CD4-positive, alpha-beta T cell treated with Interleukin-17A for 1 hour (primary cell): Measurements from ENCODE around the gene CSH2.
"Not testable (repeated sequence)": the region's sequence is repeated elsewhere in the genome, so short reads cannot be mapped to it uniquely, and the experiment has no call there.

Experiments used
- DNase-seq: peaks from one replicate; pipeline ENCODE4 v3.0.0-alpha.2; 2020

The CSH2 gene

GRCh38 chr17:63873577-63873976 is at the start of gene CSH2:
CSH2 (minus strand) TSS chr17:63873677; CDS start chr17:63873614, 63 bp downstream.
- not testable (repeated sequence) for DNase-seq

GRCh38 chr17:63922402-63922801 is 48.9 kb upstream of the CSH2 start:
- not testable (repeated sequence) for DNase-seq

- not testable (repeated sequence) for DNase-seq
These were observed 47.3 kb upstream of the CSH2 start for GRCh38 chr17:63920779-63921178.

- DNase-seq, result not testable (repeated sequence)
These were observed 46.6 kb upstream of the CSH2 start for GRCh38 chr17:63920050-63920449.

GRCh38 chr17:63919311-63919723 is 45.8 kb upstream of the CSH2 start:
- peak; percentile 84 for DNase-seq

GRCh38 chr17:63918789-63919305 is 45.4 kb upstream of the CSH2 start, which contains the start of gene GH1:
GH1 (minus strand) TSS chr17:63918839; CDS start chr17:63918776, 63 bp downstream.
- DNase-seq, result not testable (repeated sequence)

GRCh38 chr17:63918305-63918704 is 44.8 kb upstream of the CSH2 start:
- no peak for DNase-seq

GRCh38 chr17:63917646-63918045 is 44.2 kb upstream of the CSH2 start:
- DNase-seq, result no peak

GRCh38 chr17:63917206-63917605 is 43.7 kb upstream of the CSH2 start:
- not testable (repeated sequence) for DNase-seq

- DNase-seq, result no peak
These were observed 43.2 kb upstream of the CSH2 start for GRCh38 chr17:63916566-63917185.

- not testable (repeated sequence) for DNase-seq
These were observed 42.3 kb upstream of the CSH2 start for GRCh38 chr17:63915753-63916152.

- no peak for DNase-seq
These were observed 41.0 kb upstream of the CSH2 start for GRCh38 chr17:63914471-63914870.

GRCh38 chr17:63911657-63912100 is 38.2 kb upstream of the CSH2 start:
- DNase-seq, result peak; percentile 70

GRCh38 chr17:63911041-63911635 is 37.7 kb upstream of the CSH2 start, which contains the start of gene CSHL1:
CSHL1 (minus strand) TSS chr17:63911258; CDS start chr17:63911196, 62 bp downstream.
- DNase-seq, result no peak

GRCh38 chr17:63910096-63910495 is 36.6 kb upstream of the CSH2 start:
- DNase-seq, result no peak

- DNase-seq, result not testable (repeated sequence)
These were observed 36.1 kb upstream of the CSH2 start for GRCh38 chr17:63909586-63909985.

GRCh38 chr17:63907161-63907778 is 33.8 kb upstream of the CSH2 start:
- DNase-seq, result not testable (repeated sequence)

GRCh38 chr17:63904796-63905195 is 31.3 kb upstream of the CSH2 start:
- not testable (repeated sequence) for DNase-seq

- DNase-seq, result peak; percentile 66
These were observed 30.3 kb upstream of the CSH2 start for GRCh38 chr17:63903787-63904201.

- not testable (repeated sequence) for DNase-seq
These were observed 28.5 kb upstream of the CSH2 start for GRCh38 chr17:63901971-63902370.

GRCh38 chr17:63898899-63899798 is 25.7 kb upstream of the CSH2 start:
- peak; percentile 50 for DNase-seq
